Measurements from ENCODE around the gene UBE2M. TPM values are rescaled to one million over a fixed set of nuclear protein-coding genes. Genes with fewer than 3 reads are reported as not detected.

UBE2M gene
- polyA plus RNA-seq, 1 donor from 2014 or later = 138 TPM

GRCh38 chr19:58521651-58522050, 36.8 kb downstream of the UBE2M start:
- Histone ChIP-seq H3K27ac (ENCODE audit: low read length) (no peak overlapping the region), H3K4me3 (ENCODE audit: low read length) (no peak overlapping the region), H2AFZ (ENCODE audit: low read depth, low read length) (no peak overlapping the region), H3K27me3 (ENCODE audit: insufficient read depth, low read depth, low read length) (no peaks in the 10 kb centered on the region), H3K79me2 (replicated peaks; ENCODE audit: insufficient read depth, low read length) (peaks cover 13% of the 10 kb centered on the region), H3K9ac (ENCODE audit: low read length) (no peak overlapping the region), H3F3A (ENCODE audit: insufficient read depth, low read length, poor library complexity, severe bottlenecking) (peaks cover 7% of the 10 kb centered on the region), H3K9me2 (ENCODE audit: insufficient read depth, low read length) (no peaks in the 10 kb centered on the region), H4K20me1 (ENCODE audit: insufficient read depth) (no peaks in the 10 kb centered on the region), H3K9me3 (ENCODE audit: low read length) (no peaks in the 10 kb centered on the region), H3K4me2 (ENCODE audit: low read length) (no peak overlapping the region), H3K36me3 (ENCODE audit: insufficient read depth, low read length) (no peaks in the 10 kb centered on the region)
- TF ChIP-seq SMC3 (conservative IDR thresholded peaks at IDR 0.05; ENCODE audit: poor library complexity) (no peak), TAF1 (IDR thresholded peaks at IDR 0.05; ENCODE audit: low read depth) (no peak), EP300 (conservative IDR thresholded peaks at IDR 0.05; ENCODE audit: poor library complexity, severe bottlenecking) (no peak)

GRCh38 chr19:58520257-58520599, 38.2 kb downstream of the UBE2M start:
- Histone ChIP-seq H3K9me3 (ENCODE audit: low read length) (no peaks in the 10 kb centered on the region), H3K27me3 (ENCODE audit: insufficient read depth, low read depth, low read length) (no peaks in the 10 kb centered on the region), H3F3A (ENCODE audit: insufficient read depth, low read length, poor library complexity, severe bottlenecking) (peaks cover 7% of the 10 kb centered on the region), H3K4me2 (ENCODE audit: low read length) (peak overlapping the region; percentile 78), H3K9me2 (ENCODE audit: insufficient read depth, low read length) (no peaks in the 10 kb centered on the region), H3K79me2 (replicated peaks; ENCODE audit: insufficient read depth, low read length) (peaks cover 13% of the 10 kb centered on the region), H3K4me3 (ENCODE audit: low read length) (peak overlapping the region; percentile 92), H2AFZ (ENCODE audit: low read depth, low read length) (peak overlapping the region; percentile 66), H3K27ac (ENCODE audit: low read length) (peak overlapping the region; percentile 95), H4K20me1 (ENCODE audit: insufficient read depth) (no peaks in the 10 kb centered on the region), H3K36me3 (ENCODE audit: insufficient read depth, low read length) (no peaks in the 10 kb centered on the region), H3K9ac (ENCODE audit: low read length) (peak overlapping the region; percentile 97)
- TF ChIP-seq EP300 (conservative IDR thresholded peaks at IDR 0.05; ENCODE audit: poor library complexity, severe bottlenecking) = no peak
- TF ChIP-seq POLR2AphosphoS5 (IDR thresholded peaks at IDR 0.05) = no peak
- TF ChIP-seq MXI1 (conservative IDR thresholded peaks at IDR 0.05; ENCODE audit: poor library complexity, severe bottlenecking) = no peak
- TF ChIP-seq SMC3 (conservative IDR thresholded peaks at IDR 0.05; ENCODE audit: poor library complexity) = no peak
- no peak for TF ChIP-seq RAD21 (conservative IDR thresholded peaks at IDR 0.05)

GRCh38 chr19:58519355-58520256, 38.8 kb downstream of the UBE2M start, which contains the start of gene ZBTB45:
ZBTB45 (minus strand) TSS chr19:58519810; CDS start chr19:58517673, 2,137 bp downstream.
- TF ChIP-seq TAF1 (IDR thresholded peaks at IDR 0.05; ENCODE audit: low read depth) = peak; percentile 92
- TF ChIP-seq RAD21 (conservative IDR thresholded peaks at IDR 0.05) = peak; percentile 76
- TF ChIP-seq EP300 (conservative IDR thresholded peaks at IDR 0.05; ENCODE audit: poor library complexity, severe bottlenecking) = peak; percentile 76
- peak; percentile 89 for TF ChIP-seq REST (IDR thresholded peaks at IDR 0.05; ENCODE audit: borderline replicate concordance)
- peak; percentile 59 for TF ChIP-seq SMC3 (conservative IDR thresholded peaks at IDR 0.05; ENCODE audit: poor library complexity)
- peak; percentile 81 for TF ChIP-seq MXI1 (conservative IDR thresholded peaks at IDR 0.05; ENCODE audit: poor library complexity, severe bottlenecking)
- TF ChIP-seq EZH2 (IDR thresholded peaks at IDR 0.05; ENCODE audit: borderline replicate concordance, insufficient read depth, low read length, poor library complexity, severe bottlenecking) = no peak
- TF ChIP-seq POLR2AphosphoS5 (IDR thresholded peaks at IDR 0.05) = peak; percentile 88
- TF ChIP-seq CTCF (IDR thresholded peaks at IDR 0.05; ENCODE audit: poor library complexity, severe bottlenecking) = peak; percentile 82

More at GRCh38 chr19:58519355-58520256, 38.8 kb downstream of the UBE2M start, which contains the start of gene ZBTB45:
- peak within 1 kb of the TSS; percentile 66 for H2AFZ ChIP-seq (ENCODE audit: low read depth, low read length)
- no peaks in the 10 kb centered on the region for H4K20me1 ChIP-seq (ENCODE audit: insufficient read depth)
- peak within 1 kb of the TSS; percentile 92 for H3K4me3 ChIP-seq (ENCODE audit: low read length)
- H3K9me3 ChIP-seq (ENCODE audit: low read length) = no peaks in the 10 kb centered on the region
- H3K36me3 ChIP-seq (ENCODE audit: insufficient read depth, low read length) = no peaks in the 10 kb centered on the region
- H3K4me2 ChIP-seq (ENCODE audit: low read length) = peak within 1 kb of the TSS; percentile 89
- peak within 1 kb of the TSS; percentile 95 for H3K27ac ChIP-seq (ENCODE audit: low read length)
- H3F3A ChIP-seq (ENCODE audit: insufficient read depth, low read length, poor library complexity, severe bottlenecking) = peaks cover 7% of the 10 kb centered on the region
- peaks cover 13% of the 10 kb centered on the region for H3K79me2 ChIP-seq (replicated peaks; ENCODE audit: insufficient read depth, low read length)
- no peaks in the 10 kb centered on the region for H3K27me3 ChIP-seq (ENCODE audit: insufficient read depth, low read depth, low read length)
- H3K9ac ChIP-seq (ENCODE audit: low read length) = peak within 1 kb of the TSS; percentile 97
- H3K9me2 ChIP-seq (ENCODE audit: insufficient read depth, low read length) = no peaks in the 10 kb centered on the region

Measured in neural cell (in vitro differentiated cells).